Liver (tissue), 9 donors: ENCODE measurements around the gene RUNDC3A. TPM values are rescaled to one million over a fixed set of nuclear protein-coding genes. Genes with fewer than 3 reads are reported as not detected.
A peak's percentile ranks its signal among the peaks of the same experiment; 100 is the strongest.

Experiments used
- DNase-seq: peaks from one replicate; pipeline ENCODE4 v3.0.0-alpha.2; 2017; ENCODE audit warnings: low spot score
- H3K27ac ChIP-seq, 2 donors: one replicate each; pipeline ENCODE4 v1.7.0; 2013; ENCODE audit warnings: inconsistent platforms in 2 of 2, low read length in 2 of 2, control low read depth in 1 of 2, low read depth in 1 of 2, mild to moderate bottlenecking in 1 of 2
- H3K27me3 ChIP-seq, 4 donors: one replicate each; pipeline versions ENCODE4 v1.6.1 to v1.7.0; 2013; ENCODE audit warnings: low read length in 3 of 4, inconsistent platforms in 1 of 4, mild to moderate bottlenecking in 1 of 4, moderate library complexity in 1 of 4; ENCODE audit not compliant: control insufficient read depth in 4 of 4, insufficient read depth in 4 of 4
- H3K36me3 ChIP-seq, 4 donors: one replicate each; pipeline versions ENCODE4 v1.6.1 to v1.7.0; 2013; ENCODE audit warnings: low read length in 3 of 4, mild to moderate bottlenecking in 3 of 4, low read depth in 1 of 4, moderate library complexity in 1 of 4; ENCODE audit not compliant: control insufficient read depth in 4 of 4, insufficient read depth in 3 of 4
- H3K4me1 ChIP-seq, 4 donors: one replicate each; pipeline versions ENCODE4 v1.6.1 to v1.7.0; 2013; ENCODE audit warnings: low read length in 3 of 4, mild to moderate bottlenecking in 3 of 4, moderate library complexity in 1 of 4; ENCODE audit not compliant: control insufficient read depth in 4 of 4, insufficient read depth in 4 of 4
- H3K4me3 ChIP-seq, 3 donors: one replicate each; pipeline versions ENCODE4 v1.6.1 to v1.7.0; 2013; ENCODE audit warnings: low read length in 3 of 3, control low read depth in 1 of 3, low read depth in 1 of 3, mild to moderate bottlenecking in 1 of 3
- H3K9ac ChIP-seq, 2 donors: one replicate each; pipeline ENCODE4 v1.7.0; 2013; ENCODE audit warnings: low read length in 2 of 2, mild to moderate bottlenecking in 2 of 2, moderate library complexity in 2 of 2, control low read depth in 1 of 2, low read depth in 1 of 2
- H3K9me3 ChIP-seq, 4 donors: one replicate each; pipeline versions ENCODE4 v1.6.1 to v1.7.0; 2013; ENCODE audit warnings: low read length in 3 of 4; ENCODE audit not compliant: control insufficient read depth in 4 of 4
- ATF3 ChIP-seq: IDR thresholded peaks from 2 replicates; pipeline ENCODE4 v1.6.1; 2016; ENCODE audit warnings: antibody characterized with exemption
- CTCF ChIP-seq: fragments of 150-350 bp; IDR thresholded peaks from 2 replicates; pipeline ENCODE4 v1.5.1; 2017; ENCODE audit warnings: improper control_type of control experiment, low read depth, low read length; ENCODE audit not compliant: missing input control
- EGR1 ChIP-seq, 2 donors: IDR thresholded peaks; 2 replicates each; pipeline ENCODE4 v1.6.1; 2016 to 2018; ENCODE audit warnings: antibody characterized with exemption in 2 of 2, low read depth in 2 of 2
- FOXA1 ChIP-seq: IDR thresholded peaks from 2 replicates; pipeline ENCODE4 v1.6.1; 2016; ENCODE audit warnings: antibody characterized with exemption
- FOXA2 ChIP-seq: IDR thresholded peaks from 2 replicates; pipeline ENCODE4 v1.6.1; 2016; ENCODE audit warnings: antibody characterized with exemption
- GABPA ChIP-seq, 2 donors: IDR thresholded peaks in 1 of 2; conservative IDR thresholded peaks in 1 of 2; 2 replicates each; pipeline ENCODE4 v1.6.1; 2016; ENCODE audit warnings: antibody characterized with exemption in 2 of 2, mild to moderate bottlenecking in 1 of 2, moderate library complexity in 1 of 2
- HNF4A ChIP-seq, 2 donors: conservative IDR thresholded peaks; 2 replicates each; pipeline ENCODE4 v1.6.1; 2016; ENCODE audit warnings: antibody characterized with exemption in 2 of 2, mild to moderate bottlenecking in 2 of 2
- HNF4G ChIP-seq: IDR thresholded peaks from 2 replicates; pipeline ENCODE4 v1.6.1; 2016; ENCODE audit warnings: antibody characterized with exemption
- JUND ChIP-seq, 2 donors: IDR thresholded peaks; 2 replicates each; pipeline ENCODE4 v1.6.1; 2016; ENCODE audit warnings: antibody characterized with exemption in 2 of 2
- MAX ChIP-seq: IDR thresholded peaks from 2 replicates; pipeline ENCODE4 v1.6.1; 2016; ENCODE audit warnings: antibody characterized with exemption
- NR2F2 ChIP-seq: IDR thresholded peaks from 2 replicates; pipeline ENCODE4 v1.6.1; 2016; ENCODE audit warnings: antibody characterized with exemption
- RAD21 ChIP-seq, 2 donors: IDR thresholded peaks; 2 replicates each; pipeline ENCODE4 v1.6.1; 2016; ENCODE audit warnings: antibody characterized with exemption in 2 of 2, mild to moderate bottlenecking in 2 of 2
- REST ChIP-seq: IDR thresholded peaks from 2 replicates; pipeline ENCODE4 v1.6.1; 2016; ENCODE audit warnings: antibody characterized with exemption, mild to moderate bottlenecking
- RXRA ChIP-seq, 2 donors: IDR thresholded peaks; 2 replicates each; pipeline ENCODE4 v1.6.1; 2017 to 2018; ENCODE audit warnings: antibody characterized with exemption in 2 of 2, mild to moderate bottlenecking in 1 of 2
- SP1 ChIP-seq: IDR thresholded peaks from 2 replicates; pipeline ENCODE4 v1.6.1; 2018; ENCODE audit warnings: antibody characterized with exemption, mild to moderate bottlenecking
- TAF1 ChIP-seq: conservative IDR thresholded peaks from 2 replicates; pipeline ENCODE4 v1.6.1; 2016; ENCODE audit warnings: antibody characterized with exemption, mild to moderate bottlenecking
- YY1 ChIP-seq: IDR thresholded peaks from 2 replicates; pipeline ENCODE4 v1.6.1; 2016; ENCODE audit warnings: antibody characterized with exemption, mild to moderate bottlenecking
- ZBTB33 ChIP-seq: IDR thresholded peaks from 2 replicates; pipeline ENCODE4 v1.6.1; 2016; ENCODE audit warnings: antibody characterized with exemption
- WGBS: extraction: QIAGEN DNeasy Blood & Tissue Kit; methylation state at CpG from one replicate; pipeline ENCODE4 v1.1.7; 2013; 5-methylcytosine and 5-hydroxymethylcytosine counted together
- polyA plus RNA-seq, 2 donors: library from polyadenylated mRNA; stranded (reverse) in 1 of 2; unstranded in 1 of 2; fragments of 200-250 nt in 1 of 2; fragments of >200 nt in 1 of 2; fragmentation: Nextera tagmentation in 1 of 2; extraction: Ambion mirVana in 1 of 2; gene quantifications; one replicate each; pipeline versions ENCODE4 v1.2.1 to v1.2.3, GENCODE V29; 2013 to 2015
- total RNA-seq, 2 donors: library from RNA; depleted of rRNA; stranded (reverse); fragments of >200 nt; gene quantifications; one replicate each; pipeline ENCODE4 v1.2.3, GENCODE V29; 2014
- donor health status: healthy.
- donor health status: healthy.
- donor health status: healthy.
- donor health status: healthy.
- donor health status: healthy.

RUNDC3A gene
- total and polyA plus RNA-seq, 4 donors, result 0.05 to 17.0 (median 0.06) TPM; not detected in 1

GRCh38 chr17:44266402-44267164 is 41.8 kb upstream of the RUNDC3A start:
- Histone ChIP-seq H3K9ac (no peak overlapping the region), H3K4me3 (no peak overlapping the region)
- 48% methylated on average over 9 of the region's 9 CpGs for WGBS

More at GRCh38 chr17:44266402-44267164, 41.8 kb upstream of the RUNDC3A start:
- no peak for TF ChIP-seq YY1
- no peak for TF ChIP-seq ZBTB33
- TF ChIP-seq MAX, result no peak
- no peak for TF ChIP-seq GABPA (IDR thresholded peaks at IDR 0.05 in 1 of 2, conservative IDR thresholded peaks at IDR 0.05 in 1 of 2)
- TF ChIP-seq ATF3, result no peak
- TF ChIP-seq REST, result no peak
- TF ChIP-seq SP1, result no peak
- TF ChIP-seq HNF4G, result no peak
- TF ChIP-seq TAF1, result no peak
- TF ChIP-seq NR2F2, result no peak
- no peak for TF ChIP-seq CTCF
- no peak for TF ChIP-seq FOXA1
- no peak for TF ChIP-seq RAD21 (IDR thresholded peaks at IDR 0.05)
- TF ChIP-seq EGR1 (IDR thresholded peaks at IDR 0.05; ENCODE audit: low read depth in 2 of 2), result no peak
- no peak for TF ChIP-seq HNF4A (conservative IDR thresholded peaks at IDR 0.05)
- no peak for TF ChIP-seq FOXA2
- TF ChIP-seq RXRA (IDR thresholded peaks at IDR 0.05), result no peak
- TF ChIP-seq JUND (IDR thresholded peaks at IDR 0.05), result no peak
- H3K27ac ChIP-seq, result no peak overlapping the region
- H3K27me3 ChIP-seq, result no peaks in the 10 kb centered on the region
- H3K36me3 ChIP-seq, result no peaks in the 10 kb centered on the region
- no peaks in the 10 kb centered on the region for H3K4me1 ChIP-seq
- H3K9me3 ChIP-seq, result no peaks in the 10 kb centered on the region
- DNase-seq, result peak; percentile 85
